Hepatocyte (in vitro differentiated cells): ENCODE data around the gene LY6G5C. TPM values are rescaled to one million over a fixed set of nuclear protein-coding genes. Genes with fewer than 3 reads are reported as not detected.

Experiments
- DNase-seq: peaks from one replicate; pipeline ENCODE4 v3.0.0-alpha.2; 2016; ENCODE audit warnings: low spot score
- H2AFZ ChIP-seq: fragments of 200-600 bp; sonication (generic); 2 replicates; pipeline ENCODE4 v1.6.0; 2016; ENCODE audit warnings: antibody characterized with exemption, mild to moderate bottlenecking
- H3K27ac ChIP-seq: fragments of 200-600 bp; sonication (generic); 2 replicates; pipeline ENCODE4 v1.5.1; 2016; ENCODE audit warnings: mild to moderate bottlenecking
- H3K27me3 ChIP-seq: fragments of 200-600 bp; sonication (generic); 2 replicates; pipeline ENCODE4 v1.6.1; 2016
- H3K36me3 ChIP-seq: fragments of 200-600 bp; sonication (generic); replicated peaks from 2 replicates; pipeline ENCODE4 v1.5.1; 2016; ENCODE audit warnings: low read depth; ENCODE audit not compliant: insufficient read depth
- H3K4me1 ChIP-seq: fragments of 200-600 bp; sonication (generic); 2 replicates; pipeline ENCODE4 v1.5.1; 2016; ENCODE audit warnings: mild to moderate bottlenecking, moderate library complexity; ENCODE audit not compliant: insufficient read depth
- H3K4me2 ChIP-seq: fragments of 200-600 bp; sonication (generic); 2 replicates; pipeline ENCODE4 v1.6.0; 2016
- H3K4me3 ChIP-seq: fragments of 200-600 bp; sonication (generic); 2 replicates; pipeline ENCODE4 v1.5.1; 2016; ENCODE audit warnings: mild to moderate bottlenecking
- H3K79me2 ChIP-seq: fragments of 200-600 bp; sonication (generic); 2 replicates; pipeline ENCODE4 v1.6.0; 2017; ENCODE audit warnings: mild to moderate bottlenecking
- H3K9me2 ChIP-seq: fragments of 200-600 bp; sonication (generic); replicated peaks from 2 replicates; pipeline ENCODE4 v1.6.0; 2017; ENCODE audit warnings: mild to moderate bottlenecking; ENCODE audit not compliant: insufficient read depth
- H3K9me3 ChIP-seq: fragments of 200-600 bp; sonication (generic); 2 replicates; pipeline ENCODE4 v1.5.1; 2016; ENCODE audit warnings: low read depth, mild to moderate bottlenecking
- H4K20me1 ChIP-seq: fragments of 200-600 bp; sonication (generic); 2 replicates; pipeline ENCODE4 v1.6.0; 2016; ENCODE audit warnings: mild to moderate bottlenecking; ENCODE audit not compliant: insufficient read depth, poor library complexity, severe bottlenecking
- EZH2 ChIP-seq: fragments of 200-600 bp; sonication (generic); IDR thresholded peaks from 2 replicates; pipeline ENCODE4 v1.6.1; 2016; ENCODE audit warnings: antibody characterized with exemption, mild to moderate bottlenecking, borderline replicate concordance
- EZH2phosphoT487 ChIP-seq: fragments of 200-600 bp; sonication (generic); IDR thresholded peaks from one replicate; pipeline ENCODE4 v1.6.1; 2018; ENCODE audit warnings: antibody characterized with exemption, mild to moderate bottlenecking, low read depth, moderate library complexity; ENCODE audit not compliant: unreplicated experiment, severe bottlenecking
- whole genome bisulfite sequencing: methylation state at CpG from one replicate; pipeline ENCODE4 v1.1.6; 2016; ENCODE audit warnings: low lambda C conversion rate; ENCODE audit errors: missing lambda C conversion rate; 5-methylcytosine and 5-hydroxymethylcytosine counted together
- microRNA-seq: library from miRNA; unstranded; fragments of <30 nt; microRNA quantifications from one replicate; pipeline ENCODE4, GENCODE V29; 2017
- polyA plus RNA-seq: library from polyadenylated mRNA; unstranded; fragments of >200 nt; fragmentation: Nextera tagmentation; extraction: Ambion mirVana; gene quantifications from 2 replicates; pipeline ENCODE4 v1.2.1, GENCODE V29; 2016
- small RNA-seq: library from RNA; depleted of rRNA; stranded (forward); fragments of <200 nt; gene quantifications from one replicate; pipeline ENCODE3, GENCODE V24; 2014
- total RNA-seq: library from RNA; depleted of rRNA; stranded (reverse); fragments of >200 nt; gene quantifications from 2 replicates; pipeline ENCODE4 v1.2.3, GENCODE V29; 2014
- TF ChIP-seq, protein P1 (sequence below): fragments of 200-600 bp; sonication (generic); IDR thresholded peaks from 2 replicates; pipeline ENCODE4 v1.5.1; 2016; ENCODE audit warnings: antibody characterized with exemption, mild to moderate bottlenecking; ENCODE audit not compliant: poor library complexity

Gene LY6G5C
- total and polyA plus RNA-seq, 2 experiments from 2014 or later: 0.63 TPM; not detected in 1

DNA sequence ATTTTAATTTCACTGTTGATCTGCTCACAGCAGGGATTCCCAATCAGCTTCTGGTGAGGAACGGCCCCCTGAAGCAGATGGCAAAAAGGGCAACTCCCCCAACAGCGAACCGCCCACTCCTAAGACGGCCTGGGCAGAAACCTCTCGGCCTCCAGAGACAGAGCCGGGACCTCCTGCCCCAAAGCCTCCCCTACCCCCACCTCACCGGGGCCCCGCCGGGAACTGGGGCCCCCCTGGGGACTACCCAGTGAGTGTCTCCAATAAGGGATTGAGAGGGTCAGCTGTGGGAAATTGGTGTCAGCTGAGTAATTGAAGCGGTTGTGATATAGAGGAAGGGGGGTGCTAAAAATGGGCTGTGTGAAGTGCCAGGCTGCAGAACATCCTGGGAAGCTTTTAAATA, 53.9 kb downstream of the LY6G5C start:
- Histone ChIP-seq H2AFZ (no peak overlapping the region), H3K9me3 (no peaks in the 10 kb centered on the region), H3K27me3 (no peaks in the 10 kb centered on the region), H3K36me3 (no peaks in the 10 kb centered on the region), H3K27ac (no peak overlapping the region), H3K79me2 (peaks cover 50% of the 10 kb centered on the region), H3K9me2 (no peaks in the 10 kb centered on the region), H3K4me2 (no peak overlapping the region), H4K20me1 (peaks cover 25% of the 10 kb centered on the region), H3K4me1 (peaks cover 8% of the 10 kb centered on the region), H3K4me3 (no peak overlapping the region)
- no peak for DNase-seq
- WGBS: 98% methylated on average over 9 of the region's 10 CpGs
- TF ChIP-seq EZH2 (no peak), EZH2phosphoT487 (no peak)
- TF ChIP-seq, protein P1, sequence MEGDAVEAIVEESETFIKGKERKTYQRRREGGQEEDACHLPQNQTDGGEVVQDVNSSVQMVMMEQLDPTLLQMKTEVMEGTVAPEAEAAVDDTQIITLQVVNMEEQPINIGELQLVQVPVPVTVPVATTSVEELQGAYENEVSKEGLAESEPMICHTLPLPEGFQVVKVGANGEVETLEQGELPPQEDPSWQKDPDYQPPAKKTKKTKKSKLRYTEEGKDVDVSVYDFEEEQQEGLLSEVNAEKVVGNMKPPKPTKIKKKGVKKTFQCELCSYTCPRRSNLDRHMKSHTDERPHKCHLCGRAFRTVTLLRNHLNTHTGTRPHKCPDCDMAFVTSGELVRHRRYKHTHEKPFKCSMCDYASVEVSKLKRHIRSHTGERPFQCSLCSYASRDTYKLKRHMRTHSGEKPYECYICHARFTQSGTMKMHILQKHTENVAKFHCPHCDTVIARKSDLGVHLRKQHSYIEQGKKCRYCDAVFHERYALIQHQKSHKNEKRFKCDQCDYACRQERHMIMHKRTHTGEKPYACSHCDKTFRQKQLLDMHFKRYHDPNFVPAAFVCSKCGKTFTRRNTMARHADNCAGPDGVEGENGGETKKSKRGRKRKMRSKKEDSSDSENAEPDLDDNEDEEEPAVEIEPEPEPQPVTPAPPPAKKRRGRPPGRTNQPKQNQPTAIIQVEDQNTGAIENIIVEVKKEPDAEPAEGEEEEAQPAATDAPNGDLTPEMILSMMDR: no peak

Small RNA genes within 50 kb of the gene (microRNA-seq; reads per million reads assigned to microRNA genes)
- 5.4 reads per million, percentile 11 among the genes with 10 or more reads in this experiment for gene MIR4646
- 2.2 reads per million for gene MIR6832

Small RNA genes within 50 kb of the gene (small RNA-seq; reads per million reads assigned to genes)
- gene LY6G6D (not detected), gene MIR4646 (not detected), gene MIR6832 (not detected), gene RF00019 (not detected)

Other genes starting within 250 kb of the LY6G5C start
Only the 30 nearest of the 38 such genes appear.
- 207 and 287 TPM in 2 replicates for gene DDX39B, start 139.1 kb downstream of the LY6G5C start, total RNA-seq
- gene DDX39B, start 139.1 kb downstream of the LY6G5C start, polyA plus RNA-seq: 210 and 238 TPM in 2 replicates
- 0.63 and 0.88 TPM in 2 replicates for gene ATP6V1G2, start 134.5 kb downstream of the LY6G5C start, total RNA-seq
- gene ATP6V1G2, start 134.5 kb downstream of the LY6G5C start, polyA plus RNA-seq: 0.73 TPM in 1 of 2 replicates, not detected in the other
- gene NFKBIL1, start 133.5 kb downstream of the LY6G5C start, total RNA-seq: 22.7 and 28.9 TPM in 2 replicates
- gene NFKBIL1, start 133.5 kb downstream of the LY6G5C start, polyA plus RNA-seq: 25.0 and 30.3 TPM in 2 replicates
- not detected in 2 replicates for gene LTA, start 108.8 kb downstream of the LY6G5C start, total RNA-seq
- gene LTA, start 108.8 kb downstream of the LY6G5C start, polyA plus RNA-seq: not detected in 2 replicates
- gene TNF, start 105.5 kb downstream of the LY6G5C start, total RNA-seq: 0.63 TPM in 1 of 2 replicates, not detected in the other
- gene TNF, start 105.5 kb downstream of the LY6G5C start, polyA plus RNA-seq: 0.91 and 1.3 TPM in 2 replicates
- gene LTB, start 98.6 kb downstream of the LY6G5C start, total RNA-seq: 2.4 and 4.0 TPM in 2 replicates
- gene LTB, start 98.6 kb downstream of the LY6G5C start, polyA plus RNA-seq: 6.0 and 10.6 TPM in 2 replicates
- gene LST1, start 94.8 kb downstream of the LY6G5C start, total RNA-seq: not detected in 2 replicates
- 1.5 and 2.4 TPM in 2 replicates for gene LST1, start 94.8 kb downstream of the LY6G5C start, polyA plus RNA-seq
- gene NCR3, start 88.1 kb downstream of the LY6G5C start, total RNA-seq: not detected in 2 replicates
- not detected in 2 replicates for gene NCR3, start 88.1 kb downstream of the LY6G5C start, polyA plus RNA-seq
- gene AIF1, start 65.8 kb downstream of the LY6G5C start, total RNA-seq: 4.1 and 4.6 TPM in 2 replicates
- 7.2 and 12.8 TPM in 2 replicates for gene AIF1, start 65.8 kb downstream of the LY6G5C start, polyA plus RNA-seq
- gene PRRC2A, start 60.4 kb downstream of the LY6G5C start, total RNA-seq: 29.8 and 50.2 TPM in 2 replicates
- gene PRRC2A, start 60.4 kb downstream of the LY6G5C start, polyA plus RNA-seq: 47.5 and 69.0 TPM in 2 replicates
- 113 and 148 TPM in 2 replicates for gene BAG6, start 28.4 kb downstream of the LY6G5C start, total RNA-seq
- gene BAG6, start 28.4 kb downstream of the LY6G5C start, polyA plus RNA-seq: 84.6 and 85.7 TPM in 2 replicates
- gene APOM, start 25.2 kb downstream of the LY6G5C start, total RNA-seq: 9.3 and 10.4 TPM in 2 replicates
- gene APOM, start 25.2 kb downstream of the LY6G5C start, polyA plus RNA-seq: 28.2 and 40.7 TPM in 2 replicates
- 21.3 and 23.3 TPM in 2 replicates for gene C6orf47, start 20.3 kb downstream of the LY6G5C start, total RNA-seq
- gene C6orf47, start 20.3 kb downstream of the LY6G5C start, polyA plus RNA-seq: 19.8 and 25.4 TPM in 2 replicates
- gene GPANK1, start 16.1 kb downstream of the LY6G5C start, total RNA-seq: 11.5 and 18.1 TPM in 2 replicates
- gene GPANK1, start 16.1 kb downstream of the LY6G5C start, polyA plus RNA-seq: 18.5 and 23.8 TPM in 2 replicates
- 155 and 185 TPM in 2 replicates for gene CSNK2B, start 15.0 kb downstream of the LY6G5C start, total RNA-seq
- 181 and 202 TPM in 2 replicates for gene CSNK2B, start 15.0 kb downstream of the LY6G5C start, polyA plus RNA-seq
- 2.2 and 5.3 TPM in 2 replicates for gene LY6G5B, start 11.1 kb downstream of the LY6G5C start, total RNA-seq
- gene LY6G5B, start 11.1 kb downstream of the LY6G5C start, polyA plus RNA-seq: 14.9 and 18.9 TPM in 2 replicates
- gene ABHD16A, start 22.3 kb upstream of the LY6G5C start, total RNA-seq: 63.2 and 66.8 TPM in 2 replicates
- gene ABHD16A, start 22.3 kb upstream of the LY6G5C start, polyA plus RNA-seq: 81.3 and 94.7 TPM in 2 replicates
- not detected in 2 replicates for gene LY6G6F, start 25.8 kb upstream of the LY6G5C start, total RNA-seq
- gene LY6G6F, start 25.8 kb upstream of the LY6G5C start, polyA plus RNA-seq: not detected in 2 replicates
- 1.3 TPM in 1 of 2 replicates, not detected in the other for gene LY6G6D, start 34.3 kb upstream of the LY6G5C start, total RNA-seq
- 1.2 and 3.0 TPM in 2 replicates for gene LY6G6D, start 34.3 kb upstream of the LY6G5C start, polyA plus RNA-seq
- not detected in 2 replicates for gene LY6G6C, start 40.7 kb upstream of the LY6G5C start, total RNA-seq
- 0.30 and 0.39 TPM in 2 replicates for gene LY6G6C, start 40.7 kb upstream of the LY6G5C start, polyA plus RNA-seq
- gene MPIG6B, start 42.3 kb upstream of the LY6G5C start, total RNA-seq: not detected in 2 replicates
- gene MPIG6B, start 42.3 kb upstream of the LY6G5C start, polyA plus RNA-seq: 0.33 TPM in 1 of 2 replicates, not detected in the other
- gene DDAH2, start 48.2 kb upstream of the LY6G5C start, total RNA-seq: 93.8 and 108 TPM in 2 replicates
- gene DDAH2, start 48.2 kb upstream of the LY6G5C start, polyA plus RNA-seq: 137 and 157 TPM in 2 replicates
- gene CLIC1, start 55.5 kb upstream of the LY6G5C start, total RNA-seq: 454 and 463 TPM in 2 replicates
- gene CLIC1, start 55.5 kb upstream of the LY6G5C start, polyA plus RNA-seq: 555 and 599 TPM in 2 replicates
- 6.4 and 7.9 TPM in 2 replicates for gene MSH5, start 58.9 kb upstream of the LY6G5C start, total RNA-seq
- gene MSH5, start 58.9 kb upstream of the LY6G5C start, polyA plus RNA-seq: 4.9 and 8.5 TPM in 2 replicates
- 1.4 and 4.1 TPM in 2 replicates for gene SAPCD1, start 81.6 kb upstream of the LY6G5C start, total RNA-seq
- gene SAPCD1, start 81.6 kb upstream of the LY6G5C start, polyA plus RNA-seq: 1.8 and 2.0 TPM in 2 replicates
- 1.5 and 3.4 TPM in 2 replicates for gene VWA7, start 96.3 kb upstream of the LY6G5C start, total RNA-seq
- gene VWA7, start 96.3 kb upstream of the LY6G5C start, polyA plus RNA-seq: 2.8 and 5.2 TPM in 2 replicates
- gene VARS1, start 114.7 kb upstream of the LY6G5C start, total RNA-seq: 23.3 and 36.6 TPM in 2 replicates
- 51.0 and 59.6 TPM in 2 replicates for gene VARS1, start 114.7 kb upstream of the LY6G5C start, polyA plus RNA-seq
- gene LSM2, start 125.9 kb upstream of the LY6G5C start, total RNA-seq: 42.9 and 51.9 TPM in 2 replicates
- gene LSM2, start 125.9 kb upstream of the LY6G5C start, polyA plus RNA-seq: 48.7 and 57.9 TPM in 2 replicates
- gene HSPA1L, start 134.2 kb upstream of the LY6G5C start, total RNA-seq: 1.4 and 2.2 TPM in 2 replicates
- 1.0 and 2.7 TPM in 2 replicates for gene HSPA1L, start 134.2 kb upstream of the LY6G5C start, polyA plus RNA-seq
- gene HSPA1A, start 134.5 kb upstream of the LY6G5C start, total RNA-seq: 83.3 and 84.3 TPM in 2 replicates
- gene HSPA1A, start 134.5 kb upstream of the LY6G5C start, polyA plus RNA-seq: 50.0 and 82.2 TPM in 2 replicates